ENCODE data around the gene ZNF438. TPM values are rescaled to one million over a fixed set of nuclear protein-coding genes. Genes with fewer than 3 reads are reported as not detected.

The ZNF438 gene
- total RNA-seq, 2 experiments from 2014 or later = 2.7 to 3.1 TPM

GRCh38 chr10:30863516-30864210, 168.0 kb downstream of the ZNF438 start:
- POLR2A ChIA-PET = no interaction called here

DNA sequence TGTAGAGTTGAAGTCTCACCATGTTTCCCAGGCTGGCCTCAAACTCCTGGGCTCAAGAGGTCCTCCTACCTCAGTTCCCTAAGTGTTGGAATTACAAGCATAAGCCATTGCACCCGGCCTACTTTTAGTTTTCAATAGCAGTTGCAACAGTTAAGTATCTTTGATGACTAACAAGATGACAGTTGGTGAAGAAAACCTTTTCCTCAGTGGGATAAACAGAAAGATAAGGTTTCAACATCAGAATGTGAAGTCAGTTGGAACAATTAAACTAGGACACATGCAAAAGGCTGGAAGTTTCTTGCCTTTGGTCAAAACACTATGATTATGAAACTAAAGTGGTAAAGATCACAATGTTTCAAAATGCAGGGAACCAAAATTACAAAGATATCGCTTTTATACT, 169.2 kb downstream of the ZNF438 start:
- POLR2A ChIA-PET = no interaction called here
- CTCF ChIA-PET = no interaction called here

More at GRCh38 chr10:30863516-30864210, 168.0 kb downstream of the ZNF438 start:
- CTCF ChIA-PET = no interaction called here

- CTCF ChIA-PET = no interaction called here
Measured at GRCh38 chr10:30861976-30862375, 169.7 kb downstream of the ZNF438 start.

GRCh38 chr10:30861221-30861620, 170.4 kb downstream of the ZNF438 start:
- POLR2A ChIA-PET = no interaction called here
- CTCF ChIA-PET = no interaction called here

More at GRCh38 chr10:30861976-30862375, 169.7 kb downstream of the ZNF438 start:
- POLR2A ChIA-PET = no interaction called here

- POLR2A ChIA-PET = interaction anchor here (0.6 kb wide), 1 partner anchor 1291 kb away, joined by 3 read pairs; no protein-coding TSS in a partner anchor
- CTCF ChIA-PET = no interaction called here
Measured at GRCh38 chr10:30858499-30858898, 173.2 kb downstream of the ZNF438 start.

DNA sequence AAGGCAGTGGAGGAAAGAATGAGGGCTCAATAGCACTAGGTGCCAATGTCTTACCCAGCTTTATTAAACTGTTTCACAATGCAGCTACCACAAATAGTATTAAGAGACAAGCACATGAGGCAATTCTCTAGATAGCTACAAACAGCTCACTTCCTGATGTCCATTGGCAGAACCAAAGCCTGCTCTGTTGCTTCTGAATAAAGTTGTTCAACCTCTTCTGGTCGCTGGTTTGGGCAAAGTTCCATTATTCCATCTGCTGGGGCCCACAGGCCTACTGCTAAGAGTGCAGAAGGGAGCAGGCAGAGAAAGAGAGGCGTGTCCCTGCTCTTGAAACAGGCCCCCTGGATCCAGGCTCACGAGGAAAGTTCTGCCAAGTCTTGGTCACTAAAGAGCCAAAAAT, 173.9 kb downstream of the ZNF438 start:
- CTCF ChIA-PET = interaction anchor here (0.7 kb wide), 1 partner anchor 209 kb away, joined by 4 read pairs; no protein-coding TSS in a partner anchor
- POLR2A ChIA-PET = interaction anchor here (0.7 kb wide), 1 partner anchor 74 kb away, joined by 5 read pairs; no protein-coding TSS in a partner anchor

- ChIA-PET POLR2A (no interaction called here), CTCF (no interaction called here)
Measured at GRCh38 chr10:30855131-30855530, 176.5 kb downstream of the ZNF438 start.

GRCh38 chr10:30854656-30855055, 177.0 kb downstream of the ZNF438 start:
- ChIA-PET POLR2A (no interaction called here), CTCF (no interaction called here)

DNA sequence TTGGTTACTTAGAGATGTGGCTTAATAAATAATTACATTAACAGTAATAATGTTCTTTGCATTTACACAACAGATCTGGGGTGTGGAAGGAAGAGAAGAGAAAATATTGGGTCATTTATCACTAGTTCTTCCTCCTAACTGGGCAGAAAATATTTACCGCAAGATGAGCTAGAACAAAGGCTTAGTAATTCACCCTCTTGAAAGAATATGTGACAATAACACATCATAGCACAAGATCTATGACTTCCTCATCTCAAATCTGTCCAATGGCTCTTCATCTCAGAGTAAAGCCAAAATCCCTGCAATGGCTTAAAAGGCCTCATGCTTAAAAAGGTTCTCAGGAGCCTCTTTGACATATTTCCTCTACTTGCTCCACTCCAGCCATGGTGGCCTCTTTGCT, 178.6 kb downstream of the ZNF438 start:
- POLR2A ChIA-PET = no interaction called here
- CTCF ChIA-PET = no interaction called here

- POLR2A ChIA-PET = no interaction called here
- CTCF ChIA-PET = no interaction called here
Measured at GRCh38 chr10:30850776-30851175, 180.9 kb downstream of the ZNF438 start.

DNA sequence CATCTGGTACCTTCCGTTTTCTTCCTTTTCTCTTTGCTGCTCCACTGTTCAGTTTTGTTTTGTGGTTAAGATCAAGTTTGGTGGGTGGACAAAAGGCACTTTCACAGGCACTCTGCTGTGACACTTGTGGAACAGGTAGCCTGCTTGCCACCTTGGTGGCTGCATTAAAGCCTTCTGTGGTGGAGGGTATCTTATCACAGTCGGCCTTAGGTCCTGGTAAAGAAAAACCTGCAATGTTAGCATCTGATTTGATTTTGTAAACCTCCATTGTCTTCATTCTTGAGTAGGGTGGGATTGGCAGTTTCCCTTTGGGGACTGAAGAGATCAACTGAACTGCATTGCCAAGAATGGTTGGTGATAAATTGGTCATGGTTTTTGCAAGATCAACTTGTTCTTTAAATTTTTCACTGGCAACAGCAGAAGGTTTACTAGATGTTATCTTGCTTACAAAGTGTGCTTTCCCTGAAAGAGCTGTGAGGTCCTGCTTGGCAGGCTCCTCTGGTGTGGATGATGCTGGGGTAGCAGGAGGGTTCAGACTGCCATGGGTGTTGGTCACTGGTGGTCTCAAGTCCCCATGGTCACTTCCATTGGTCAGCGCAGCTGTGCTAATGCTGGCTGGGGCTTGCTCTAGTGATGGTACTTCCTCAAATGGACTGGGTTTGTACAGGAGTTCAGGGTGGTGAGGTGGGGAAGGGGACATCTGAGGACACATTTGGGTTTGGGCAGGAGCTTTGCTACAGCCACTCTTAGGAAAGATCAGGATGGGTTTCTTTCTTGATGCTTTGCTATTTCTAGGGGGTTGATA, 182.2 kb downstream of the ZNF438 start:
- ChIA-PET POLR2A (no interaction called here), CTCF (no interaction called here)

DNA sequence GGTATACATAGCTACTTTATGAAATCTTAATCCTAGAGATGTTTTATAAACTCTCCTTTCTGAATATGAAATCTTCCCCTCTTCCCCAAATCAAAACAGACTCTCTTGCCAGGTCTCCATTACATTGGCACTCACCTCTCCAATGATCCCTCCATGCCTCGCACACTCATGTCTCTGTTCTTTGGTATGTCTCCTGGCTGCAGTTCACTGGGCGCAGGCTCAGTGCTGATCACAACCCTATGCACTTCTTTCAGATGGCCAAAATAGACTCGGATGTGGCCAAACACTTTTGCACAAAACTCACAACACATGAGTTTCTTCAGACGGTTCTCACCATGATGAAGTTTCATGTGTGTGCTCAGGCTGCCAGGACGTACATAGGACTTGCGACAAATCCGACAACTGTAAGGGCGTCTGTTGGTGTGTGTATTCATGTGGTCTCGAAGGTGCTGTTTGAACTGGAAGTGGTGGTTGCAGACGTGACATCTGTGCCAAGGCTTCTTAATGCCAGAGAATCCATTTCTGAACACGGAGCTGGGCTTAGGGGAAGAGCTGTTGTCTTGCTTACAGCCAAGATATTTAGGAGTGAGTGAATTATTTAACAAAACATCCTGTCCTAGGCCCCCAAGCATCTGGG, 183.2 kb downstream of the ZNF438 start:
- POLR2A ChIA-PET = no interaction called here
- CTCF ChIA-PET = no interaction called here

DNA sequence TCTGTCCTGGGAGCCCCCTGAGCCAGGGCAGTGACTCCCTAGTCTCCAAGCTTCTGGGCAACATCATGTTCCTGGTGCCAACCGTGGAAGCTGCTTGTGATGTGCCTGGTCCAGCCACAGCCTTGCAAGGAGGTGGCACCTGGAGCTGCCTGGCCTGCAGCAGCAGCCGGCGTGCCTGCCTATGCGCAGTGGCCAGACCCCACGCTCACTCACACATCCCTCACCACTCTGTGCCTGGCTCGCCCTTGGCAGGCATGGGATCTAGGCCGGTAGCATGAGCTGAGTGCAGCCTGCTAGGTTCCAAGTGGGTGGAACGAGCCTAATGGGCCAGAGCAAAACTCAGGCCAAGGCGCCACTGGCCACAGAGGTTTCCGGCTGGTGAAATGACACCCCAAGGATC, 184.0 kb downstream of the ZNF438 start:
- CTCF ChIA-PET = no interaction called here
- POLR2A ChIA-PET = no interaction called here

- POLR2A ChIA-PET = no interaction called here
- CTCF ChIA-PET = no interaction called here
Measured at GRCh38 chr10:30847199-30847598, 184.5 kb downstream of the ZNF438 start.

DNA sequence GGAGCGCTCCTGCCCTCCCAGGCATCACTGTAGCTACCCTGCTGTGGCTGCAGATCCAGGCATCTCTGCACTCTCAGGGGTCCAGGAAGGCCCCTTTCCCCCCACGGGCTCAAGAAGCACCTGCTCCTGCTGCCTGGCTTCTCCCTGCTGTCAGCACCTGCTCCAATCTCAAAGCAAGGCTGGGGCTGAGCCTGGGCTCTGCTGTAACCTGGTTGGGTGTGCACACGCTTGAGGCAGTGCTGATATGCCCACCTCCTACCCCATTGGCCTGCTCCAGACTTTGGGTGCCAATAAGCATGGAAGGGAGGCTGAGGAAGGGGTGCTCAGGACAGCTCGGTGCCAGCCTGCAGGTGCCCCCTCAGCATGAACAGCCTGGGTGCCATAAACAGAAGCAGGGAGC, 185.0 kb downstream of the ZNF438 start:
- ChIA-PET CTCF (no interaction called here), POLR2A (no interaction called here)

DNA sequence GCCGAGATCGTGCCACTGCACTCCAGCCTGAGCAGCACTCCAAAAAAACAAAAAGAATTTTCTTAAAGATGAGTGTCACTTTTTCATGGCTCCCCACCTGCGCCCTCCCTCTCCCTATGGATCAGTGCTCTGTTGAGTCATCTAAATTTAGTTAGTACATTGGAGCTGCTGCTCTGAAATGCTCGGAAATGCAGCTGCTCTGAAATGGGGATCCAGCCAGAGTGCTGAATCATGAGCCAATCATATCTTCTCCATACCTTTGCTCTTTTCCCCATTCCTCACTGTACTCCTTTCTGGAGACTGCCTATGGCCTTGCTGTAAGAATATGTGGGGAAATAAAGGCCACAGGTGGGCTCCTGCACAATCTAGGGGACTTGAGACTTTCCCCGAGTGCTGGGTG, 188.8 kb downstream of the ZNF438 start:
- CTCF ChIA-PET = no interaction called here
- POLR2A ChIA-PET = no interaction called here

DNA sequence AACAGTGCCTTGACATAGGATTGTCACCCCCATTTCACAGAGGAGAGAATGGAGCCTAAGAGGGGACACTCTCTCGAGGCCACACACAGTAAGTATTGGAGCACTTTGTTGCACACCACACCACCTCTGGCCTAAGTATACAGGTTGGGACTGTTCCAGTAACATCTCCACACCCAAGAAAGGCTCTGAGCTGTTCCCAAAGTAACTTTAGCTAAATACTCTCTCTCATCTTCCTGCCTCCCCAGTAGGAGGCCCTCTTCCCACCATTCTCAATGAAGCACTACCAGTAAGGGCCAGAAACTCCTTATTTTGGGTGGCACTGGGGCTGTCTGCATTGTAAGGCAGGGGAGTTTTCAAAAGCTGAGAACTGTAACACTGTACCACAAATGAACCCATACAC, 189.5 kb downstream of the ZNF438 start:
- ChIA-PET POLR2A (no interaction called here), CTCF (no interaction called here)

- ChIA-PET POLR2A (no interaction called here), CTCF (interaction anchor here (0.9 kb wide), 1 partner anchor 95 kb away, joined by 3 read pairs; no protein-coding TSS in a partner anchor)
Measured at GRCh38 chr10:30840395-30841050, 191.1 kb downstream of the ZNF438 start.

GRCh38 chr10:30839652-30840051, 192.0 kb downstream of the ZNF438 start:
- POLR2A ChIA-PET = no interaction called here
- CTCF ChIA-PET = no interaction called here

GRCh38 chr10:30836406-30836805, 195.3 kb downstream of the ZNF438 start:
- ChIA-PET POLR2A (no interaction called here), CTCF (interaction anchor here (0.7 to 1.2 kb wide), 2 partner anchors 52 to 1027 kb away, joined by 3 read pairs; no protein-coding TSS in a partner anchor)
